ENCODE data around the gene MIPEP. TPM values are rescaled to one million over a fixed set of nuclear protein-coding genes. Genes with fewer than 3 reads are reported as not detected.

The MIPEP gene
- polyA plus RNA-seq, 1 donor (not counting 4 experiments of a cell fraction or from before 2014, with no cell fraction given) = 35.0 TPM

- Histone ChIP-seq H3K9me1 (ENCODE audit: control insufficient read depth, extremely low read depth, insufficient read depth, low read length) (no peaks in the 10 kb centered on the region), H3K9ac (ENCODE audit: control insufficient read depth, extremely low read depth, insufficient read depth, low read length) (no peak overlapping the region), H3K36me3 (ENCODE audit: control insufficient read depth in 2 of 2, extremely low read depth in 1 of 2, insufficient read depth in 2 of 2, low read length in 2 of 2) (no peaks in the 10 kb centered on the region), H4K20me1 (ENCODE audit: control insufficient read depth, extremely low read depth, insufficient read depth, low read length) (no peaks in the 10 kb centered on the region), H3K4me3 (ENCODE audit: control insufficient read depth in 2 of 3, extremely low read depth in 1 of 3, insufficient read depth in 2 of 3, low read depth in 1 of 3, low read length in 3 of 3) (no peak overlapping the region), H3K9me3 (ENCODE audit: control insufficient read depth, low read depth, low read length) (no peaks in the 10 kb centered on the region), H3K4me2 (ENCODE audit: control insufficient read depth, extremely low read depth, insufficient read depth, low read depth, low read length) (no peak overlapping the region), H3K79me2 (ENCODE audit: control insufficient read depth, insufficient read depth, low read length) (no peaks in the 10 kb centered on the region), H3K27me3 (ENCODE audit: control insufficient read depth, extremely low read depth, insufficient read depth, low read length) (no peaks in the 10 kb centered on the region), H3K4me1 (ENCODE audit: control insufficient read depth, extremely low read depth, insufficient read depth, low read length) (peaks cover 31% of the 10 kb centered on the region), H3K27ac (ENCODE audit: control insufficient read depth, insufficient read depth, low read length) (no peak overlapping the region), H2AFZ (ENCODE audit: control insufficient read depth, low read length) (no peak overlapping the region)
- no peak for FAIRE-seq
- DNase-seq (ENCODE audit: low read depth, low spot score) = no peak
- dilution Hi-C loops (cut with MboI; ENCODE audit: extremely low pct_ligation_motif_present, low sequenced_read_pairs) = no loop called here
- TF ChIP-seq EZH2 (IDR thresholded peaks at IDR 0.05; ENCODE audit: low read length) = no peak
- TF ChIP-seq, protein P1, sequence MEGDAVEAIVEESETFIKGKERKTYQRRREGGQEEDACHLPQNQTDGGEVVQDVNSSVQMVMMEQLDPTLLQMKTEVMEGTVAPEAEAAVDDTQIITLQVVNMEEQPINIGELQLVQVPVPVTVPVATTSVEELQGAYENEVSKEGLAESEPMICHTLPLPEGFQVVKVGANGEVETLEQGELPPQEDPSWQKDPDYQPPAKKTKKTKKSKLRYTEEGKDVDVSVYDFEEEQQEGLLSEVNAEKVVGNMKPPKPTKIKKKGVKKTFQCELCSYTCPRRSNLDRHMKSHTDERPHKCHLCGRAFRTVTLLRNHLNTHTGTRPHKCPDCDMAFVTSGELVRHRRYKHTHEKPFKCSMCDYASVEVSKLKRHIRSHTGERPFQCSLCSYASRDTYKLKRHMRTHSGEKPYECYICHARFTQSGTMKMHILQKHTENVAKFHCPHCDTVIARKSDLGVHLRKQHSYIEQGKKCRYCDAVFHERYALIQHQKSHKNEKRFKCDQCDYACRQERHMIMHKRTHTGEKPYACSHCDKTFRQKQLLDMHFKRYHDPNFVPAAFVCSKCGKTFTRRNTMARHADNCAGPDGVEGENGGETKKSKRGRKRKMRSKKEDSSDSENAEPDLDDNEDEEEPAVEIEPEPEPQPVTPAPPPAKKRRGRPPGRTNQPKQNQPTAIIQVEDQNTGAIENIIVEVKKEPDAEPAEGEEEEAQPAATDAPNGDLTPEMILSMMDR (optimal IDR thresholded peaks at IDR 0.05 in 1 of 3, IDR thresholded peaks at IDR 0.05 in 1 of 3, conservative IDR thresholded peaks at IDR 0.05 in 1 of 3; ENCODE audit: extremely low read depth in 1 of 3, insufficient read depth in 2 of 3, low read length in 3 of 3) = no peak
These were observed 139.8 kb downstream of the MIPEP start for GRCh38 chr13:23749288-23749873.

- Histone ChIP-seq H3K9ac (ENCODE audit: control insufficient read depth, extremely low read depth, insufficient read depth, low read length) (no peak overlapping the region), H3K9me1 (ENCODE audit: control insufficient read depth, extremely low read depth, insufficient read depth, low read length) (no peaks in the 10 kb centered on the region), H3K4me1 (ENCODE audit: control insufficient read depth, extremely low read depth, insufficient read depth, low read length) (peaks cover 36% of the 10 kb centered on the region), H3K27ac (ENCODE audit: control insufficient read depth, insufficient read depth, low read length) (no peak overlapping the region), H3K9me3 (ENCODE audit: control insufficient read depth, low read depth, low read length) (no peaks in the 10 kb centered on the region), H3K79me2 (ENCODE audit: control insufficient read depth, insufficient read depth, low read length) (no peaks in the 10 kb centered on the region), H2AFZ (ENCODE audit: control insufficient read depth, low read length) (no peak overlapping the region), H3K36me3 (ENCODE audit: control insufficient read depth in 2 of 2, extremely low read depth in 1 of 2, insufficient read depth in 2 of 2, low read length in 2 of 2) (no peaks in the 10 kb centered on the region), H3K27me3 (ENCODE audit: control insufficient read depth, extremely low read depth, insufficient read depth, low read length) (no peaks in the 10 kb centered on the region), H3K4me3 (ENCODE audit: control insufficient read depth in 2 of 3, extremely low read depth in 1 of 3, insufficient read depth in 2 of 3, low read depth in 1 of 3, low read length in 3 of 3) (no peak overlapping the region), H3K4me2 (ENCODE audit: control insufficient read depth, extremely low read depth, insufficient read depth, low read depth, low read length) (no peak overlapping the region), H4K20me1 (ENCODE audit: control insufficient read depth, extremely low read depth, insufficient read depth, low read length) (no peaks in the 10 kb centered on the region)
- DNase-seq (ENCODE audit: low read depth, low spot score) = no peak
- dilution Hi-C loops (cut with MboI; ENCODE audit: extremely low pct_ligation_motif_present, low sequenced_read_pairs) = no loop called here
- FAIRE-seq = no peak
- TF ChIP-seq, protein P1 (optimal IDR thresholded peaks at IDR 0.05 in 1 of 3, IDR thresholded peaks at IDR 0.05 in 1 of 3, conservative IDR thresholded peaks at IDR 0.05 in 1 of 3; ENCODE audit: extremely low read depth in 1 of 3, insufficient read depth in 2 of 3, low read length in 3 of 3) = no peak
- TF ChIP-seq EZH2 (IDR thresholded peaks at IDR 0.05; ENCODE audit: low read length) = no peak
These were observed 140.8 kb downstream of the MIPEP start for GRCh38 chr13:23748109-23748990.
